ENCODE results near the gene ALDH1L1. TPM values are rescaled to one million over a fixed set of nuclear protein-coding genes. Genes with fewer than 3 reads are reported as not detected.

The ALDH1L1 gene
- total RNA-seq, 1 donor from 2014 or later, result 1.0 TPM

- no peak for DNase-seq (ENCODE audit: low read depth)
Observed at GRCh38 chr3:126108676-126109050, 71.7 kb downstream of the ALDH1L1 start.

GRCh38 chr3:126107957-126108675 lies 72.3 kb downstream of the ALDH1L1 start:
- no peak for DNase-seq (ENCODE audit: low read depth)
- no peaks in the 10 kb centered on the region for H3K36me3 ChIP-seq (ENCODE audit: control insufficient read depth, insufficient read depth, low read length)
- H3K27me3 ChIP-seq (ENCODE audit: control insufficient read depth, insufficient read depth, low read length), result no peaks in the 10 kb centered on the region
- no peak overlapping the region for H3K4me3 ChIP-seq (ENCODE audit: low read depth, low read length)
- TF ChIP-seq CTCF (IDR thresholded peaks at IDR 0.05; ENCODE audit: insufficient read depth, low read length, poor library complexity, severe bottlenecking), result no peak

More at GRCh38 chr3:126108676-126109050, 71.7 kb downstream of the ALDH1L1 start:
- Histone ChIP-seq H3K36me3 (ENCODE audit: control insufficient read depth, insufficient read depth, low read length) (no peaks in the 10 kb centered on the region), H3K4me3 (ENCODE audit: low read depth, low read length) (no peak overlapping the region), H3K27me3 (ENCODE audit: control insufficient read depth, insufficient read depth, low read length) (no peaks in the 10 kb centered on the region)
- no peak for TF ChIP-seq CTCF (IDR thresholded peaks at IDR 0.05; ENCODE audit: insufficient read depth, low read length, poor library complexity, severe bottlenecking)

GRCh38 chr3:126107203-126107939 lies 73.0 kb downstream of the ALDH1L1 start:
- Histone ChIP-seq H3K27me3 (ENCODE audit: control insufficient read depth, insufficient read depth, low read length) (no peaks in the 10 kb centered on the region), H3K36me3 (ENCODE audit: control insufficient read depth, insufficient read depth, low read length) (no peaks in the 10 kb centered on the region), H3K4me3 (ENCODE audit: low read depth, low read length) (no peak overlapping the region)
- DNase-seq (ENCODE audit: low read depth), result no peak
- no peak for TF ChIP-seq CTCF (IDR thresholded peaks at IDR 0.05; ENCODE audit: insufficient read depth, low read length, poor library complexity, severe bottlenecking)

- DNase-seq (ENCODE audit: low read depth), result no peak
- no peak for TF ChIP-seq CTCF (IDR thresholded peaks at IDR 0.05; ENCODE audit: insufficient read depth, low read length, poor library complexity, severe bottlenecking)
- Histone ChIP-seq H3K36me3 (ENCODE audit: control insufficient read depth, insufficient read depth, low read length) (no peaks in the 10 kb centered on the region), H3K4me3 (ENCODE audit: low read depth, low read length) (no peak overlapping the region), H3K27me3 (ENCODE audit: control insufficient read depth, insufficient read depth, low read length) (no peaks in the 10 kb centered on the region)
Observed at GRCh38 chr3:126106336-126107202, 73.8 kb downstream of the ALDH1L1 start.

GRCh38 chr3:126105691-126106187 lies 74.6 kb downstream of the ALDH1L1 start:
- Histone ChIP-seq H3K36me3 (ENCODE audit: control insufficient read depth, insufficient read depth, low read length) (no peaks in the 10 kb centered on the region), H3K27me3 (ENCODE audit: control insufficient read depth, insufficient read depth, low read length) (no peaks in the 10 kb centered on the region), H3K4me3 (ENCODE audit: low read depth, low read length) (no peak overlapping the region)
- no peak for DNase-seq (ENCODE audit: low read depth)
- TF ChIP-seq CTCF (IDR thresholded peaks at IDR 0.05; ENCODE audit: insufficient read depth, low read length, poor library complexity, severe bottlenecking), result no peak

Data from kidney epithelial cell (primary cell).